HepG2 (cell line): ENCODE data around the gene POGLUT3. TPM values are rescaled to one million over a fixed set of nuclear protein-coding genes. Genes with fewer than 3 reads are reported as not detected.

Source experiments
- CEBPG ChIP-seq: IDR thresholded peaks from 2 replicates; pipeline ENCODE4 v1.6.1; 2016
- ELF1 ChIP-seq: sonication (generic); formaldehyde crosslinking; IDR thresholded peaks from 2 replicates; pipeline ENCODE4 v1.4.0; 2020; ENCODE audit warnings: missing genetic modification reagents
- ESRRA ChIP-seq: sonication (generic); formaldehyde crosslinking; IDR thresholded peaks from 2 replicates; pipeline ENCODE4 v1.5.1; 2020; ENCODE audit warnings: mild to moderate bottlenecking, low read depth, missing genetic modification reagents
- ETV6 ChIP-seq: sonication (generic); formaldehyde crosslinking; conservative IDR thresholded peaks from 2 replicates; pipeline ENCODE4 v1.4.0; 2020; ENCODE audit warnings: missing genetic modification reagents
- GABPA ChIP-seq, 2 experiments: IDR thresholded peaks; 2 replicates each; pipeline ENCODE4 v1.6.1; 2011 to 2016; ENCODE audit warnings: low read depth in 2 of 2, low read length in 1 of 2, missing biosample characterization in 1 of 2, missing genetic modification characterization in 1 of 2
- HDAC6 ChIP-seq: fragments of 200-600 bp; sonication (generic); IDR thresholded peaks from 2 replicates; pipeline ENCODE4 v1.7.0; 2017; ENCODE audit warnings: mild to moderate bottlenecking, antibody characterized with exemption, low read length, low read depth
- HOXA9 ChIP-seq: sonication (generic); formaldehyde crosslinking; IDR thresholded peaks from 2 replicates; pipeline ENCODE4 v1.8.1; 2022; ENCODE audit warnings: missing genetic modification reagents, mild to moderate bottlenecking, moderate library complexity, borderline replicate concordance
- HOXD1 ChIP-seq: sonication (generic); formaldehyde crosslinking; IDR thresholded peaks from 2 replicates; pipeline ENCODE4 v1.5.0; 2020; ENCODE audit warnings: missing genetic modification reagents
- JUNB ChIP-seq: sonication (generic); formaldehyde crosslinking; IDR thresholded peaks from 2 replicates; pipeline ENCODE4 v1.8.0; 2022; ENCODE audit warnings: missing genetic modification reagents, mild to moderate bottlenecking, borderline replicate concordance
- KDM2A ChIP-seq: sonication (generic); formaldehyde crosslinking; IDR thresholded peaks from 2 replicates; pipeline ENCODE4 v1.4.0; 2020; ENCODE audit warnings: low read depth, missing genetic modification reagents, borderline replicate concordance
- NKX3-1 ChIP-seq: sonication (generic); formaldehyde crosslinking; IDR thresholded peaks from 2 replicates; pipeline ENCODE4 v1.5.0; 2020; ENCODE audit warnings: missing genetic modification reagents
- POLR2AphosphoS2 ChIP-seq: IDR thresholded peaks from 2 replicates; pipeline ENCODE4 v1.6.1; 2011; ENCODE audit warnings: low read depth, low read length, improper control_type of control experiment
- REL ChIP-seq: sonication (generic); formaldehyde crosslinking; conservative IDR thresholded peaks from 2 replicates; pipeline ENCODE4 v1.8.0; 2022; ENCODE audit warnings: mild to moderate bottlenecking, missing genetic modification reagents, moderate library complexity
- RELA ChIP-seq: sonication (generic); formaldehyde crosslinking; IDR thresholded peaks from 2 replicates; pipeline ENCODE4 v1.4.0; 2020; ENCODE audit warnings: missing genetic modification reagents
- TBX2 ChIP-seq: sonication (generic); formaldehyde crosslinking; IDR thresholded peaks from 2 replicates; pipeline ENCODE4 v1.5.0; 2020; ENCODE audit warnings: missing genetic modification reagents, mild to moderate bottlenecking, borderline replicate concordance
- TCF12 ChIP-seq, 2 experiments: fragments of 450-650 bp in 1 of 2; sonication (generic) in 1 of 2; formaldehyde crosslinking in 1 of 2; IDR thresholded peaks; 2 replicates each; pipeline versions ENCODE4 v1.6.1 to v1.8.0; 2017 to 2022; ENCODE audit warnings: antibody characterized with exemption in 1 of 2, mild to moderate bottlenecking in 1 of 2, missing genetic modification reagents in 1 of 2, moderate library complexity in 1 of 2
- XRCC5 ChIP-seq: fragments of 200-400 bp; formaldehyde crosslinking; optimal IDR thresholded peaks from 2 replicates; pipeline ENCODE3; 2017; ENCODE audit warnings: mild to moderate bottlenecking, low read length
- ZNF101 ChIP-seq: sonication (generic); formaldehyde crosslinking; IDR thresholded peaks from 2 replicates; pipeline ENCODE4 v1.4.0; 2020; ENCODE audit warnings: mild to moderate bottlenecking, low read depth, missing genetic modification reagents, borderline replicate concordance
- ZNF230 ChIP-seq: sonication (generic); formaldehyde crosslinking; IDR thresholded peaks from 2 replicates; pipeline ENCODE4 v1.4.0; 2020; ENCODE audit warnings: mild to moderate bottlenecking, missing genetic modification reagents
- ZNF34 ChIP-seq: sonication (generic); formaldehyde crosslinking; IDR thresholded peaks from 2 replicates; pipeline ENCODE4 v1.4.0; 2020; ENCODE audit warnings: mild to moderate bottlenecking, missing genetic modification reagents, borderline replicate concordance
- ZNF549 ChIP-seq: sonication (generic); formaldehyde crosslinking; IDR thresholded peaks from 2 replicates; pipeline ENCODE4 v1.5.0; 2020; ENCODE audit warnings: missing genetic modification reagents
- ZNF883 ChIP-seq: sonication (generic); formaldehyde crosslinking; IDR thresholded peaks from 2 replicates; pipeline ENCODE4 v1.5.1; 2020; ENCODE audit warnings: mild to moderate bottlenecking, missing genetic modification reagents; ENCODE audit errors: not compliant biosample characterization
- polyA plus RNA-seq, 8 experiments: library from polyadenylated mRNA; depleted of rRNA in 3 of 8; stranded (reverse) in 7 of 8; unstranded in 1 of 8; fragments of >200 nt; fragmentation: Illumina TruSeq in 4 of 8; extraction: Trizol in 4 of 8; gene quantifications; 2 replicates each; pipeline versions ENCODE4 v1.2.1 to v1.2.3, GENCODE V29; 2011 to 2016; ENCODE audit warnings: low read depth in 4 of 8, missing spikeins in 1 of 8, mixed read lengths in 1 of 8; ENCODE audit not compliant: insufficient read depth in 1 of 8
- total RNA-seq, 5 experiments: library from RNA; depleted of rRNA; stranded (reverse); fragments of >200 nt; fragmentation: Illumina TruSeq; extraction: Trizol; gene quantifications; 2 replicates each; pipeline ENCODE4 v1.2.3, GENCODE V29; 2016; ENCODE audit warnings: low read depth in 1 of 5
- TF ChIP-seq, protein P1 (sequence below): sonication (generic); formaldehyde crosslinking; IDR thresholded peaks from 2 replicates; pipeline ENCODE4 v1.8.0; 2022; ENCODE audit warnings: missing genetic modification reagents, low read depth, mild to moderate bottlenecking, borderline replicate concordance
- TF ChIP-seq, protein P2 (sequence below): fragments of 450-650 bp; IDR thresholded peaks from 2 replicates; pipeline ENCODE4 v1.6.1; 2017
- TF ChIP-seq, protein P3 (sequence below): sonication (generic); formaldehyde crosslinking; IDR thresholded peaks from 2 replicates; pipeline ENCODE4 v1.5.1; 2020; ENCODE audit warnings: missing genetic modification reagents, mild to moderate bottlenecking, borderline replicate concordance
- TF ChIP-seq, protein P4 (sequence below): sonication (generic); formaldehyde crosslinking; IDR thresholded peaks from 2 replicates; pipeline ENCODE4 v1.4.0; 2020; ENCODE audit warnings: missing genetic modification reagents

The POGLUT3 gene
- total and polyA plus RNA-seq, 2 of the 13 experiments (the other 11 are each of a cell fraction or from before 2014, with no cell fraction given), result 14.3 to 22.0 TPM

DNA sequence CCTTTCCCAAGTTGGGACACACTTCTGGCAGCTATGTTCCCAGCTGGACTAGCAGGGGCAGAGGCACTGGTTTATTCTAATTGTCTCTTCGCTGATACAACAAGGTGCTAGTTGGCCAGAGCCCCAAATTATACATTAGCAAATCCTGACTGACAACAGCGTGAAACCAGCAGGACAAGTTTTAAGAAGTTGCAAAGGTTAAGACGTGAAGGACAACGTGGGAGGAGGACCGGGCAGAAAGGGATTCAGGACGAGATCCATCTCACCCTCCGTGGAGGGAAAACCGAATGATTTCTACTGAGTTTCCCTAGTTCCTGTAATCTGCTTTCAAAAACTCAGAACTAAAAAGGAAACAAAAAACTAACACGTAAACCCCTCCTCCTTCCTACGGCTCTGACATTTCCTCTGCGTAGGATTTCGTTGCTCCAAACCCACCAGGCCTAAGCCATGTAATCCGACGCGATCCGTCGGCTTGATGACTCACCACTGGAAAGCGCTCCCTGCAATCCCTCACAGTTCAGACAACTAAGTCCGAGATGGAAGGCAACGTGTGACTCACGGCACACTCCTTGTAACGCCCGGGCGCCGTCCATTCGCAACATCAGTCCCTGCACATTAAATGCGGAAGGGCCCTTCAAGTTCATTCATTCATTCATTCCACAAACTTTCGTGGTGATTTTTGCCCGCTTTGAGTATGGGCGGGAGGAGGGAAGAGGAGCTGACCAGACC, 703 bp downstream of the POGLUT3 start (continued):
- no peak for TF ChIP-seq RELA (CRISPR knock-in tag)
- TF ChIP-seq ETV6 (CRISPR knock-in tag), result no peak
- TF ChIP-seq, protein P1, sequence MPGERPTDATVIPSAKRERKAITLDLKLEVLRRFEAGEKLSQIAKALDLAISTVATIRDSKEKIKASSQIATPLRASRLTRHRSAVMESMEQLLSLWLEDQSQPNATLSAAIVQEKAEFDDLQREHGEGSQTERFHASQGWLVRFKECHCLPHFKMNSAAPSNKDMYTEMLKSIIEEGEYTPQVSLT, result no peak
- no peak; the same call in 1 of the 2 replicates for TF ChIP-seq ZNF34 (CRISPR knock-in tag)
- TF ChIP-seq TBX2, result no peak
- peak; percentile 51 for TF ChIP-seq ELF1 (CRISPR knock-in tag)
- TF ChIP-seq TCF12 (IDR thresholded peaks at IDR 0.05), result no peak
- TF ChIP-seq TCF12 (CRISPR knock-in tag; IDR thresholded peaks at IDR 0.05), result no peak
- no peak for TF ChIP-seq ZNF883 (CRISPR knock-in tag)
- no peak for TF ChIP-seq ZNF230 (CRISPR knock-in tag)
- TF ChIP-seq ZNF101 (CRISPR knock-in tag), result no peak
- TF ChIP-seq HOXD1 (CRISPR knock-in tag), result peak; percentile 27; the same call in 1 of the 2 replicates
- TF ChIP-seq KDM2A (CRISPR knock-in tag), result peak; percentile 69; the same call in 1 of the 2 replicates
- TF ChIP-seq, protein P2, sequence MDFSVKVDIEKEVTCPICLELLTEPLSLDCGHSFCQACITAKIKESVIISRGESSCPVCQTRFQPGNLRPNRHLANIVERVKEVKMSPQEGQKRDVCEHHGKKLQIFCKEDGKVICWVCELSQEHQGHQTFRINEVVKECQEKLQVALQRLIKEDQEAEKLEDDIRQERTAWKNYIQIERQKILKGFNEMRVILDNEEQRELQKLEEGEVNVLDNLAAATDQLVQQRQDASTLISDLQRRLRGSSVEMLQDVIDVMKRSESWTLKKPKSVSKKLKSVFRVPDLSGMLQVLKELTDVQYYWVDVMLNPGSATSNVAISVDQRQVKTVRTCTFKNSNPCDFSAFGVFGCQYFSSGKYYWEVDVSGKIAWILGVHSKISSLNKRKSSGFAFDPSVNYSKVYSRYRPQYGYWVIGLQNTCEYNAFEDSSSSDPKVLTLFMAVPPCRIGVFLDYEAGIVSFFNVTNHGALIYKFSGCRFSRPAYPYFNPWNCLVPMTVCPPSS, result no peak
- no peak for TF ChIP-seq HDAC6
- TF ChIP-seq HOXA9, result no peak; the same call in 1 of the 2 replicates
- no peak for TF ChIP-seq POLR2AphosphoS2
- no peak for TF ChIP-seq ESRRA (CRISPR knock-in tag)
- 0 out of 2 replicates have a peak, but pooled peaks have one; percentile 23 for TF ChIP-seq REL (CRISPR knock-in tag)
- TF ChIP-seq, protein P3, sequence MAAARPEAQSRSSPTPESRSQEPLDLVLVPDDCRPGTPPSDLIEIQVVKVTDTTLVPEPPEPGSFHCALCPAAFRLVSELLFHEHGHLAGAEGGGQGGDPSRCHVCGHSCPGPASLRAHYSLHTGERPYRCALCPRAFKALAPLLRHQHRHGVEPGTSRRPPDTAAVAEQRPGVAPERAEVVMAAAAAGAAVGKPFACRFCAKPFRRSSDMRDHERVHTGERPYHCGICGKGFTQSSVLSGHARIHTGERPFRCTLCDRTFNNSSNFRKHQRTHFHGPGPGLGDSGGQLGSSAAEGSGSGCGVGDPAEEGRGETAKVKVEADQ, result no peak; the same call in 1 of the 2 replicates
- TF ChIP-seq, protein P4, sequence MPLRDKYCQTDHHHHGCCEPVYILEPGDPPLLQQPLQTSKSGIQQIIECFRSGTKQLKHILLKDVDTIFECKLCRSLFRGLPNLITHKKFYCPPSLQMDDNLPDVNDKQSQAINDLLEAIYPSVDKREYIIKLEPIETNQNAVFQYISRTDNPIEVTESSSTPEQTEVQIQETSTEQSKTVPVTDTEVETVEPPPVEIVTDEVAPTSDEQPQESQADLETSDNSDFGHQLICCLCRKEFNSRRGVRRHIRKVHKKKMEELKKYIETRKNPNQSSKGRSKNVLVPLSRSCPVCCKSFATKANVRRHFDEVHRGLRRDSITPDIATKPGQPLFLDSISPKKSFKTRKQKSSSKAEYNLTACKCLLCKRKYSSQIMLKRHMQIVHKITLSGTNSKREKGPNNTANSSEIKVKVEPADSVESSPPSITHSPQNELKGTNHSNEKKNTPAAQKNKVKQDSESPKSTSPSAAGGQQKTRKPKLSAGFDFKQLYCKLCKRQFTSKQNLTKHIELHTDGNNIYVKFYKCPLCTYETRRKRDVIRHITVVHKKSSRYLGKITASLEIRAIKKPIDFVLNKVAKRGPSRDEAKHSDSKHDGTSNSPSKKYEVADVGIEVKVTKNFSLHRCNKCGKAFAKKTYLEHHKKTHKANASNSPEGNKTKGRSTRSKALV, result peak; percentile 27; the same call in 1 of the 2 replicates
- peak; percentile 89; the same call in 1 of the 2 replicates for TF ChIP-seq JUNB
- TF ChIP-seq CEBPG (CRISPR knock-in tag), result peak; percentile 49; the same call in 1 of the 2 replicates
- TF ChIP-seq NKX3-1 (CRISPR knock-in tag), result 0 out of 2 replicates have a peak, but pooled peaks have one; percentile 70
- TF ChIP-seq ZNF549 (CRISPR knock-in tag), result no peak
- TF ChIP-seq XRCC5, result peak; percentile 37
- no peak for TF ChIP-seq GABPA (IDR thresholded peaks at IDR 0.05; ENCODE audit: low read depth, low read length)
- TF ChIP-seq GABPA (CRISPR knock-in tag; IDR thresholded peaks at IDR 0.05; ENCODE audit: low read depth), result 0 out of 2 replicates have a peak, but pooled peaks have one; percentile 30
